Bronchial epithelial cell (primary cell): ENCODE data around the gene AHI1. TPM values are rescaled to one million over a fixed set of nuclear protein-coding genes. Genes with fewer than 3 reads are reported as not detected.
A peak's percentile ranks its signal among the peaks of the same experiment; 100 is the strongest.

Experiments used
- DNase-seq: peaks from one replicate; pipeline ENCODE4 v3.0.0-alpha.2; 2010; ENCODE audit warnings: low read depth
- FAIRE-seq: peaks from 2 replicates; lab custom pipeline; 2011; peaks lifted over from hg19 to GRCh38; lab: Jason Lieb, UNC
- H3K27me3 ChIP-seq: 2 replicates; pipeline ENCODE4 v1.5.1; 2011; ENCODE audit warnings: low read length; ENCODE audit not compliant: control insufficient read depth, insufficient read depth
- H3K36me3 ChIP-seq: 2 replicates; pipeline ENCODE4 v1.5.1; 2011; ENCODE audit warnings: low read length; ENCODE audit not compliant: control insufficient read depth, insufficient read depth
- H3K4me3 ChIP-seq: 2 replicates; pipeline ENCODE4 v1.5.1; 2011; ENCODE audit warnings: mild to moderate bottlenecking, low read depth, low read length, control low read depth
- total RNA-seq: library from RNA; depleted of rRNA; stranded (reverse); fragments of >200 nt; gene quantifications from 2 replicates; pipeline ENCODE4 v1.2.1, GENCODE V29; 2014
- TF ChIP-seq, protein P1 (sequence below): IDR thresholded peaks from 2 replicates; pipeline ENCODE4 v1.5.1; 2011; ENCODE audit warnings: mild to moderate bottlenecking, moderate library complexity, low read length, control low read depth, inconsistent platforms; ENCODE audit not compliant: insufficient read depth, severe bottlenecking

The AHI1 gene
- total RNA-seq, 1 donor from 2014 or later: 5.5 TPM

DNA sequence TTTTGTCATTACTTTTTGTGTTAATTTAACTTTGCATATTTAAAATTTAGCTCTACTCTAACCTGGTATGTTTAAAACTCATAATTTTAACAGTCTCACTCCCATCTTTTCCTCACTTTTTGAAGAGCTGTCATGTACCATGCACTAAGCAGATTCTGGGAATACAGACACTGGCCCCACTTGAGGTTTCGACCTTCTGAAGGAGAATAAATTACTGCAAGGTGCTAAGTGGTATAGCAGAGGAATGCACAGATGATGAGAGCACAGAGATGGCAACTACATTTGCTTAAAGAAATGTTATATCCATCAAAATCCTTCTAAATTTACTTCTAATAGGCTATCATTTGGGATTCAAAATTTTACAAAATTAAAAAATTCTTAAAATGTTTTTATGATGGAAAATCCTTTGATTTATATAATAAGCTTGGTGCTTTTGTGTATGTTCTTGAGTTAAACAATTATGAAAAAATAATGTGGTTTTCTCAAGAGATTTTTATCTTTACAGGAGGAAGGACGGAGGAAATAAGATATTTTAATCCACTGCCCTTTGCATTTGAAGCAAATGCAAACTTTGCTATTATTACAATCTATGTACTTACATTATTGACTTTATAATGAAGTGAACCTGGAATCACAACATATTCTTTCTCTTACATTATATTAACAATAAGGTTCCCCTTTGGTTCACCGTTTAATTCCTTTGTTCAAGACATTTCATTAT, 79.3 kb downstream of the AHI1 start:
- H3K36me3 ChIP-seq: no peaks in the 10 kb centered on the region
- no peak overlapping the region for H3K4me3 ChIP-seq
- H3K27me3 ChIP-seq: no peaks in the 10 kb centered on the region
- DNase-seq: no peak
- TF ChIP-seq, protein P1, sequence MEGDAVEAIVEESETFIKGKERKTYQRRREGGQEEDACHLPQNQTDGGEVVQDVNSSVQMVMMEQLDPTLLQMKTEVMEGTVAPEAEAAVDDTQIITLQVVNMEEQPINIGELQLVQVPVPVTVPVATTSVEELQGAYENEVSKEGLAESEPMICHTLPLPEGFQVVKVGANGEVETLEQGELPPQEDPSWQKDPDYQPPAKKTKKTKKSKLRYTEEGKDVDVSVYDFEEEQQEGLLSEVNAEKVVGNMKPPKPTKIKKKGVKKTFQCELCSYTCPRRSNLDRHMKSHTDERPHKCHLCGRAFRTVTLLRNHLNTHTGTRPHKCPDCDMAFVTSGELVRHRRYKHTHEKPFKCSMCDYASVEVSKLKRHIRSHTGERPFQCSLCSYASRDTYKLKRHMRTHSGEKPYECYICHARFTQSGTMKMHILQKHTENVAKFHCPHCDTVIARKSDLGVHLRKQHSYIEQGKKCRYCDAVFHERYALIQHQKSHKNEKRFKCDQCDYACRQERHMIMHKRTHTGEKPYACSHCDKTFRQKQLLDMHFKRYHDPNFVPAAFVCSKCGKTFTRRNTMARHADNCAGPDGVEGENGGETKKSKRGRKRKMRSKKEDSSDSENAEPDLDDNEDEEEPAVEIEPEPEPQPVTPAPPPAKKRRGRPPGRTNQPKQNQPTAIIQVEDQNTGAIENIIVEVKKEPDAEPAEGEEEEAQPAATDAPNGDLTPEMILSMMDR: no peak
- no peak for FAIRE-seq

DNA sequence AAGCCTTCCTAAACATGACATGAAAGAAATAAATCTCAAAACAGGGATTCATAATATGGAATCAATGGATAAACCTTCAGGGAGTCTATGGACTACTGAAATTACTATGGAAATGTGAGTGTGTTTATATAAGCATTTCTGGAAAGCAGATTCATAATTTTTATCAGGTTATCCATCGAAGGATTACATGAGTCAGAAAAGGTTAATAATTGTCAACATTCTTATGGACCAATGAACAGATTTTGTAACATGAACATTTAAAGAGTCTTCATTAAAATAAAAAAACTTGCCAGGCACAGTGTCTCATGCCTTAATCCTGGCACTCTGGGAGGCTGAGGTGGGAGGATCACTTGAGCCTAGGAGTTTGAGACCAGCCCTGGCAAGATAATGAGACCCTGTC, 84.8 kb downstream of the AHI1 start:
- no peak for DNase-seq
- no peak for FAIRE-seq
- no peaks in the 10 kb centered on the region for H3K27me3 ChIP-seq

DNA sequence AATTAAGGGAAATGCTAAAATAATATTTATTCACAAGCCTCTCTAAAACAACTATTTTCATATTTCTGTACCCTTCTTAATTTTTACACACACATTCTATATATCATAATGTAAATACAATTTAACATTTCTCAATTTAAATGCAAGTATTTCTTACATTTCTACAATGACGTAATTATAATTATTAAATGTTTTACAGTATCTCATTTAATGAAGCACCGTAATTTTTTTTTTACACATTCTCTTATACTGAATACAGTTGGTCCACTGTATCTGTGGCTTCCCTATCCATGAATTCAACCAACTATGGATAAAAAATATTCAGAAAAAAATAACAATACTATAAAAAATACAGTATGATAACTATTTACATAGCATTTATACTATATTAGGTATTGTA, 85.7 kb downstream of the AHI1 start:
- FAIRE-seq: no peak
- H3K27me3 ChIP-seq: no peaks in the 10 kb centered on the region
- TF ChIP-seq, protein P1: no peak
- no peak overlapping the region for H3K4me3 ChIP-seq
- H3K36me3 ChIP-seq: no peaks in the 10 kb centered on the region
- DNase-seq: no peak

More for the DNA sequence above, 84.8 kb downstream of the AHI1 start:
- H3K36me3 ChIP-seq: no peaks in the 10 kb centered on the region
- TF ChIP-seq, protein P1: no peak
- no peak overlapping the region for H3K4me3 ChIP-seq

DNA sequence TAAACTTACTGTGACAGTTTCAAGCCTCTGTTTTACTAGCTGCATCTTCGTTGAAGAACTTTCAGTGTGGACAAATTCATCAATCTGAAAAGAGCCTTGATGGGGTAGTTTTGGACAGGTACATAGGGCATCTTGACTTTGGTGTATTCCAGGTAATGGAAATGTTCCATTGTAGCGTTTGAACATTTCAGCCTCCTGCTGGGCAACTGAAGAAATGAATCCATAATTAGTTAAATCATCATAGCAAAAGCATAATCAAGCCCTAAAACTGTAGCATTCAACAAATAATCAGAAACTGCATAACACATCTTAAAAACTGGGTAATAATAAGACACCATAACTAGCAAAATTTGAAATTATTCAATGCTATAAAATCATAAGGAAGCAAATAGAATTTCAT, 86.2 kb downstream of the AHI1 start:
- no peak overlapping the region for H3K4me3 ChIP-seq
- TF ChIP-seq, protein P1: peak; percentile 27
- no peak for FAIRE-seq
- peak; percentile 21 for DNase-seq
- H3K27me3 ChIP-seq: no peaks in the 10 kb centered on the region
- no peaks in the 10 kb centered on the region for H3K36me3 ChIP-seq

DNA sequence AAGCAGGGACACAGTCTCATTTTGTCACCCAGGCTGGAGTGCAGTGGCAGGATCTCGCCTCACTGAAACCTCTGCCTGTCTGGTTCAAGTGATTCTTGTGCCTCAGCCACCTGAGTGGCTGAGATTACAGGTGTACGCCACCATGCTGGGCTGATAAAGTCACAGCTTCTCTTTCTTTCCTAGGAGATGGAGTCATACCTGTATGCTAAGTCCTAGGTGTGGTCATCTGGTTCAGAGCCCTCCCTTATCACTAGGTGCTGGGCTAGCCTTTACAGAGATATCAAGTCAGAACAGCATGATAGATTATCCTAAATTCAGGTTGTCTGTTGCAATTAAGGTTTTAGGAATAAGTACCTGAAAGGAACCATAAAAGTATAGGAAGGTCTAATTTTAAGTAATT, 86.7 kb downstream of the AHI1 start:
- Histone ChIP-seq H3K36me3 (no peaks in the 10 kb centered on the region), H3K27me3 (no peaks in the 10 kb centered on the region), H3K4me3 (no peak overlapping the region)
- TF ChIP-seq, protein P1: no peak
- DNase-seq (no peak), FAIRE-seq (no peak)

DNA sequence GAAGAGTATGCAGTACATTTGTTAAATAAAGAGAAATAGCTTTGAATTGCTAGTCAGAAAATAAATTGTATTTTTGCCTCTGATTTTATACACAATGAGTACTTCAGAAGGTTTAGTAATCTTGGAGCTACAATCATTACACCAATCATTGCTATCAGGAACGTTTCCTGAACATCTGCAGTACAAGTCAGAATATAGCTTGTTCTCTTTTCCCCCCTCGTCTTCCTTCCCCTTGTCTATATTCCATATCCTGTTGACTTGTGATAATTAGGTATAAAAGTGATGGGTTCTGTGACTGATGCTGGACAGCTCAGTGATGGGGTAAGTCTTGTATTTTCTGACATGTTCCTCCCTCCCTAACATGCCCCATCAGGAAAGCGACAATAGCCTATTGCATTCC, 94.0 kb downstream of the AHI1 start:
- H3K36me3 ChIP-seq: no peaks in the 10 kb centered on the region
- DNase-seq (no peak), FAIRE-seq (no peak)
- H3K4me3 ChIP-seq: no peak overlapping the region
- TF ChIP-seq, protein P1: no peak
- H3K27me3 ChIP-seq: no peaks in the 10 kb centered on the region
